ENCODE measurements around the gene CHD9NB. TPM values are rescaled to one million over a fixed set of nuclear protein-coding genes. Genes with fewer than 3 reads are reported as not detected.
"Not testable (repeated sequence)": the region's sequence is repeated elsewhere in the genome, so short reads cannot be mapped to it uniquely, and the experiment has no call there.

The CHD9NB gene
- total RNA-seq, 1 experiment from 2014 or later: 6.4 TPM

DNA sequence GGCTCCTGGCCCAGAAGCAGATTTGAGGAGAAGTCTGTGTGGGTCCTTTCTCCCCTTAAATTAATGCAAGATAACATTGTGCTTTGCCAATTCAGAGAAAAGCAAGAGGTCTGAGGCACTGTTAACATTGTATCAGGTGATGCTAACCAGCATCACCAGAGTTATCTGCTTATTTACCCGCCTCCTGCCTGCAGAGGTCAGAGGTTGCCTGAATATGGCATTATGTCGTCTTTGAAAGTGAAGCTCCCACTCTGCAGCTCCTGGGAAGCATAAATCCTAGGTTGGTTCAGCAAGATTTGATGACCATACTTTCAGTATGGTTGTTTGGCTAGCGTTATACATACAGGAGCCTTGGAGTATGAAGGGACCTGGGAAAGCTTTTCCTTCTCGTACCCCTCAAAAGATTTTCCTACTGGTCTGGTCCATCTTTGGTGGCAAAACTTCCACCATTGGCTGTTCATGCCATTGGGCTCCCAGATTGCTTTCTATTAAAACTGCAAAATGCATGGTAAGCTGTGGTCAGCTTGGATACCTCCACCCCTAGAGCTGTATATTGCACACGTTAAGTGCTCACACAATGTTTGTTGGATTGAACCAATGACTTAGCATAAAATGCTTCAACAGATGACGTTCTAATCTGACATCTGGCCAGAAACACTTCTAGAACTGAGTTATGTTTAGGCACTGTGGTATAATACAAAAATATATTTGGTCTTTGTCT is 26.2 kb upstream of the CHD9NB start:
- Mint-ChIP-seq H3K27me3 (ENCODE audit: unreplicated experiment) (no peaks in the 10 kb centered on the region), H3K9me3 (ENCODE audit: low read depth, unreplicated experiment) (peaks cover 8% of the 10 kb centered on the region), H3K4me1 (ENCODE audit: low read depth, unreplicated experiment) (peaks cover 22% of the 10 kb centered on the region), H3K27ac (ENCODE audit: unreplicated experiment) (no peak overlapping the region), H3K4me3 (ENCODE audit: low read depth, unreplicated experiment) (no peak overlapping the region), H3K36me3 (ENCODE audit: insufficient read depth, unreplicated experiment) (peaks cover 6% of the 10 kb centered on the region)
- DNase-seq: no peak
- intact Hi-C loops (cut with micrococcal nuclease; ENCODE audit: unreplicated experiment): no loop called here
- no TSS peak for BruUV-seq (replicated peaks)
- CTCF ChIA-PET: no interaction called here
- TF ChIP-seq, protein P1, sequence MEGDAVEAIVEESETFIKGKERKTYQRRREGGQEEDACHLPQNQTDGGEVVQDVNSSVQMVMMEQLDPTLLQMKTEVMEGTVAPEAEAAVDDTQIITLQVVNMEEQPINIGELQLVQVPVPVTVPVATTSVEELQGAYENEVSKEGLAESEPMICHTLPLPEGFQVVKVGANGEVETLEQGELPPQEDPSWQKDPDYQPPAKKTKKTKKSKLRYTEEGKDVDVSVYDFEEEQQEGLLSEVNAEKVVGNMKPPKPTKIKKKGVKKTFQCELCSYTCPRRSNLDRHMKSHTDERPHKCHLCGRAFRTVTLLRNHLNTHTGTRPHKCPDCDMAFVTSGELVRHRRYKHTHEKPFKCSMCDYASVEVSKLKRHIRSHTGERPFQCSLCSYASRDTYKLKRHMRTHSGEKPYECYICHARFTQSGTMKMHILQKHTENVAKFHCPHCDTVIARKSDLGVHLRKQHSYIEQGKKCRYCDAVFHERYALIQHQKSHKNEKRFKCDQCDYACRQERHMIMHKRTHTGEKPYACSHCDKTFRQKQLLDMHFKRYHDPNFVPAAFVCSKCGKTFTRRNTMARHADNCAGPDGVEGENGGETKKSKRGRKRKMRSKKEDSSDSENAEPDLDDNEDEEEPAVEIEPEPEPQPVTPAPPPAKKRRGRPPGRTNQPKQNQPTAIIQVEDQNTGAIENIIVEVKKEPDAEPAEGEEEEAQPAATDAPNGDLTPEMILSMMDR (IDR thresholded peaks at IDR 0.05; ENCODE audit: unreplicated experiment): no peak

DNA sequence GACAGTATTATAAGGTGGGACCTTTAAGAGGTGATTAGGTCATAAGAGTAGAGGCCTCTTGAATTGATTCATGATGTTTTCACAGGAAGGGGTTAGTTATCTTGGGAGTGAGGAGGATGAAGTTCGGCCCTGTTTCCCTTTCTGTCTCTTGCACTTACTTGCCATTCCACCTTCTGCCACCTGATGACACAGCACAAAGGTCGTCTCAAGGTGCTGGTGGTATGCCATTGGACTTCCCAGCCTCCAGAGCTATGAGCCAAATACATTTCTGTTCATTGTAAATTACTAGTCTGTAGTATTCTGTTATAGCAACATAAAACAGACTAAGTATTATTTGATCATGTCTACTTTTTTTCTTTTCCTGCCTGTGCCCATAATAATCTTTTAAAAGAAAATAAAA is 25.6 kb upstream of the CHD9NB start:
- peaks cover 12% of the 10 kb centered on the region for H3K36me3 Mint-ChIP-seq (ENCODE audit: insufficient read depth, unreplicated experiment)
- no TSS peak for BruUV-seq (replicated peaks)
- TF ChIP-seq, protein P1 (IDR thresholded peaks at IDR 0.05; ENCODE audit: unreplicated experiment): no peak
- intact Hi-C loops (cut with micrococcal nuclease; ENCODE audit: unreplicated experiment): no loop called here
- H3K4me3 Mint-ChIP-seq (ENCODE audit: low read depth, unreplicated experiment): no peak overlapping the region
- no peaks in the 10 kb centered on the region for H3K27me3 Mint-ChIP-seq (ENCODE audit: unreplicated experiment)
- DNase-seq: no peak
- peaks cover 17% of the 10 kb centered on the region for H3K4me1 Mint-ChIP-seq (ENCODE audit: low read depth, unreplicated experiment)
- CTCF ChIA-PET: no interaction called here
- peaks cover 11% of the 10 kb centered on the region for H3K9me3 Mint-ChIP-seq (ENCODE audit: low read depth, unreplicated experiment)
- H3K27ac Mint-ChIP-seq (ENCODE audit: unreplicated experiment): no peak overlapping the region

DNA sequence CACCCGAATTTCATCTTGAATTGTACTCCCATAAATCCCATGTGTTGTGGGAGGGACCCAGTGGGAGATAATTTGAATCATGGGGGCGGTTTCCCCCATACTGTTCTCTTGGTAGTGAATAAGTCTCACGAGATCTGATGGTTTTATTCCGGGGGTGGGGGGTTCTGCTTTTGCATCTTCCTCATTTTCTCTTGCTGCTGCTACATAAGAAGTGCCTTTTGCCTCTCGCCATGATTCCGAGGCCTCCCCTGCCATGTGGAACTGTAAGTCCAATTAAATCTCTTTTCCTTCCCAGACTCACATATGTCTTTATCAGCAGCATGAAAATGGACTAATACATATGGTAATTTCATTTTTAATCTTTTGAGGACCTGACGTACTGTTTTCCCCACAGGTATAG is 22.8 kb upstream of the CHD9NB start:
- intact Hi-C loops (cut with micrococcal nuclease; ENCODE audit: unreplicated experiment): not testable (repeated sequence)

DNA sequence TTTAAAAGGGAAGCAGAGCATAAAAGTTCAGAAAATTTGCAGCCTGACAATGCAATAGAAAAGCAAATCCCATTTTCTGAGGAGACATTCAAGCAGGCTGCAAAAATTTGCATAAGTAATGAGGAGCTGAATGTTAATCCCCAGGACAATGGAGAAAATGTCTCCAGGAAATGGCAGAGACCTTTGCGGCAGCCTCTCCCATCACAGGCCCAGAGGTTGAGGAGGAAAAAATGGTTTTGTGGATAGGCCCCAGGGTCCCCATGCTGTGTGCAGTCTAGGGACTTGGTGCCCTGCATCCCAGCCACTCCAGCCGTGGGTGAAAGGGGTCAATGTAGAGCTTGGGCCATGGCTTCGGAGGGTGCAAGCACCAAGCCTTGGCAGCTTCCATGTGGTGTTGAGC is 21.6 kb upstream of the CHD9NB start:
- H3K4me3 Mint-ChIP-seq (ENCODE audit: low read depth, unreplicated experiment); H3K27ac Mint-ChIP-seq (ENCODE audit: unreplicated experiment); H3K27me3 Mint-ChIP-seq (ENCODE audit: unreplicated experiment); DNase-seq; intact Hi-C loops (cut with micrococcal nuclease; ENCODE audit: unreplicated experiment); BruUV-seq (replicated peaks); H3K4me1 Mint-ChIP-seq (ENCODE audit: low read depth, unreplicated experiment): not testable (repeated sequence)
- Mint-ChIP-seq H3K36me3 (ENCODE audit: insufficient read depth, unreplicated experiment) (peaks cover 17% of the 10 kb centered on the region), H3K9me3 (ENCODE audit: low read depth, unreplicated experiment) (peaks cover 11% of the 10 kb centered on the region)
- CTCF ChIA-PET: interaction anchor here (0.5 to 0.6 kb wide), 2 partner anchors 123 to 340 kb away, joined by 3 read pairs; no protein-coding TSS in a partner anchor

More for the DNA sequence above, 22.8 kb upstream of the CHD9NB start:
- H3K9me3 Mint-ChIP-seq (ENCODE audit: low read depth, unreplicated experiment): peaks cover 11% of the 10 kb centered on the region
- H3K4me3 Mint-ChIP-seq (ENCODE audit: low read depth, unreplicated experiment); CTCF ChIA-PET; BruUV-seq (replicated peaks); H3K27me3 Mint-ChIP-seq (ENCODE audit: unreplicated experiment); H3K4me1 Mint-ChIP-seq (ENCODE audit: low read depth, unreplicated experiment); DNase-seq; H3K27ac Mint-ChIP-seq (ENCODE audit: unreplicated experiment): not testable (repeated sequence)
- H3K36me3 Mint-ChIP-seq (ENCODE audit: insufficient read depth, unreplicated experiment): peaks cover 17% of the 10 kb centered on the region

DNA sequence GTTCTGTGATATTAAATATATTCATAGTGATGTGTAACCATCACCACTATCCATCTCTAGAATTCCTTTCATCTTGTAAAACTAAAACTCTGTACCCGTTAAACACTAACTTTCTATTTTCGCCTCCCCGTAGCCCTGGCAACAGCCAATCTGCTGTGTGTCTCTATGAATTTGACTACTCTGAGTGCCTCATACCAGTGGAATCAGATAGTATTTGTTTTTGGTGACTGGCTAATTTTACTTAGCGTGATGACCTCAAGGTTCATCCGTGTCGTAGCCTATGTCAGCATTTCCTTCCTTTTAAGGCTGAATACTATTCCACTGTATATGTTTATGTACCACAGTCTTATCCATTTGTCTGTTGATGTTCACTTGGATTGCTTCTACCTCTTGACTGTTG is 20.3 kb upstream of the CHD9NB start:
- Mint-ChIP-seq H3K36me3 (ENCODE audit: insufficient read depth, unreplicated experiment) (peaks cover 17% of the 10 kb centered on the region), H3K4me1 (ENCODE audit: low read depth, unreplicated experiment) (no peaks in the 10 kb centered on the region), H3K9me3 (ENCODE audit: low read depth, unreplicated experiment) (peaks cover 11% of the 10 kb centered on the region), H3K4me3 (ENCODE audit: low read depth, unreplicated experiment) (no peak overlapping the region), H3K27ac (ENCODE audit: unreplicated experiment) (no peak overlapping the region), H3K27me3 (ENCODE audit: unreplicated experiment) (no peaks in the 10 kb centered on the region)
- no peak for DNase-seq
- TF ChIP-seq, protein P1 (IDR thresholded peaks at IDR 0.05; ENCODE audit: unreplicated experiment): no peak
- BruUV-seq (replicated peaks): no TSS peak
- CTCF ChIA-PET: no interaction called here
- intact Hi-C loops (cut with micrococcal nuclease; ENCODE audit: unreplicated experiment): no loop called here

Data from Calu3 (cell line).